HepG2 (cell line): ENCODE measurements around the gene DNAJB2. TPM values are rescaled to one million over a fixed set of nuclear protein-coding genes. Genes with fewer than 3 reads are reported as not detected.

ENCODE experiments used
- ARID5B ChIP-seq: IDR thresholded peaks from 2 replicates; pipeline ENCODE4 v1.4.0; 2020; ENCODE audit warnings: mild to moderate bottlenecking, missing genetic modification reagents
- ATF2 ChIP-seq: sonication (generic); formaldehyde crosslinking; IDR thresholded peaks from 2 replicates; pipeline ENCODE4 v1.4.0; 2020; ENCODE audit warnings: missing genetic modification reagents
- ATF7-NPFF ChIP-seq: sonication (generic); formaldehyde crosslinking; IDR thresholded peaks from 2 replicates; pipeline ENCODE4 v1.8.1; 2023; ENCODE audit warnings: mild to moderate bottlenecking, low read depth, missing genetic modification reagents, moderate library complexity
- BHLHE40 ChIP-seq: IDR thresholded peaks from 2 replicates; pipeline ENCODE4 v1.6.1; 2011; ENCODE audit warnings: low read length, improper control_type of control experiment
- CHD4 ChIP-seq: fragments of 200-600 bp; sonication (generic); IDR thresholded peaks from 2 replicates; pipeline ENCODE4 v1.7.0; 2017; ENCODE audit warnings: mild to moderate bottlenecking, low read length, borderline replicate concordance
- FOSL2 ChIP-seq: sonication (generic); formaldehyde crosslinking; IDR thresholded peaks from 2 replicates; pipeline ENCODE4 v1.4.0; 2020; ENCODE audit warnings: missing genetic modification reagents
- HNF1B ChIP-seq: sonication (generic); formaldehyde crosslinking; IDR thresholded peaks from 2 replicates; pipeline ENCODE4 v1.5.1; 2020; ENCODE audit warnings: mild to moderate bottlenecking, moderate library complexity, missing genetic modification reagents
- HNRNPH1 ChIP-seq: fragments of 200-400 bp; formaldehyde crosslinking; optimal IDR thresholded peaks from 2 replicates; pipeline ENCODE3; 2017; ENCODE audit warnings: mild to moderate bottlenecking, low read depth, low read length
- NFATC3 ChIP-seq: sonication (generic); formaldehyde crosslinking; IDR thresholded peaks from 2 replicates; pipeline ENCODE4 v1.5.1; 2020; ENCODE audit warnings: mild to moderate bottlenecking, missing genetic modification reagents
- SATB2 ChIP-seq: sonication (generic); formaldehyde crosslinking; IDR thresholded peaks from 2 replicates; pipeline ENCODE4 v1.5.0; 2020; ENCODE audit warnings: missing genetic modification reagents
- SNAI1 ChIP-seq: sonication (generic); formaldehyde crosslinking; IDR thresholded peaks from 2 replicates; pipeline ENCODE4 v1.5.0; 2020; ENCODE audit warnings: mild to moderate bottlenecking, missing genetic modification reagents, borderline replicate concordance
- TEAD3 ChIP-seq: optimal IDR thresholded peaks from 2 replicates; pipeline ENCODE3; 2016; ENCODE audit warnings: borderline replicate concordance
- ZBTB7A ChIP-seq: sonication (generic); formaldehyde crosslinking; IDR thresholded peaks from 2 replicates; pipeline ENCODE4 v1.8.0; 2022; ENCODE audit warnings: mild to moderate bottlenecking, missing genetic modification reagents
- ZNF138 ChIP-seq: sonication (generic); formaldehyde crosslinking; IDR thresholded peaks from 2 replicates; pipeline ENCODE4 v1.5.0; 2020; ENCODE audit warnings: mild to moderate bottlenecking, low read depth, missing genetic modification reagents
- ZNF281 ChIP-seq: sonication (generic); formaldehyde crosslinking; IDR thresholded peaks from 2 replicates; pipeline ENCODE4 v1.4.0; 2020; ENCODE audit warnings: missing genetic modification reagents, borderline replicate concordance
- ZNF484 ChIP-seq: sonication (generic); formaldehyde crosslinking; IDR thresholded peaks from 2 replicates; pipeline ENCODE4 v1.5.1; 2020; ENCODE audit warnings: mild to moderate bottlenecking, low read depth, missing genetic modification reagents, borderline replicate concordance
- ZNF737 ChIP-seq: sonication (generic); formaldehyde crosslinking; IDR thresholded peaks from 2 replicates; pipeline ENCODE4 v1.5.0; 2020; ENCODE audit warnings: missing genetic modification reagents, mild to moderate bottlenecking, borderline replicate concordance
- ZNF740 ChIP-seq: sonication (generic); formaldehyde crosslinking; IDR thresholded peaks from 2 replicates; pipeline ENCODE4 v1.4.0; 2020; ENCODE audit warnings: missing genetic modification reagents
- ZNF883 ChIP-seq: sonication (generic); formaldehyde crosslinking; IDR thresholded peaks from 2 replicates; pipeline ENCODE4 v1.5.1; 2020; ENCODE audit warnings: mild to moderate bottlenecking, missing genetic modification reagents; ENCODE audit errors: not compliant biosample characterization
- ZSCAN25 ChIP-seq: sonication (generic); formaldehyde crosslinking; IDR thresholded peaks from 2 replicates; pipeline ENCODE4 v1.8.0; 2022; ENCODE audit warnings: mild to moderate bottlenecking, missing genetic modification reagents
- polyA plus RNA-seq, 8 experiments: library from polyadenylated mRNA; depleted of rRNA in 3 of 8; stranded (reverse) in 7 of 8; unstranded in 1 of 8; fragments of >200 nt; fragmentation: Illumina TruSeq in 4 of 8; extraction: Trizol in 4 of 8; gene quantifications; 2 replicates each; pipeline versions ENCODE4 v1.2.1 to v1.2.3, GENCODE V29; 2011 to 2016; ENCODE audit warnings: low read depth in 4 of 8, missing spikeins in 1 of 8, mixed read lengths in 1 of 8; ENCODE audit not compliant: insufficient read depth in 1 of 8
- total RNA-seq, 5 experiments: library from RNA; depleted of rRNA; stranded (reverse); fragments of >200 nt; fragmentation: Illumina TruSeq; extraction: Trizol; gene quantifications; 2 replicates each; pipeline ENCODE4 v1.2.3, GENCODE V29; 2016; ENCODE audit warnings: low read depth in 1 of 5

The DNAJB2 gene
- total and polyA plus RNA-seq, 2 of the 13 experiments (the other 11 are each of a cell fraction or from before 2014, with no cell fraction given) = 21.3 to 31.1 TPM

GRCh38 chr2:219274361-219274921 is 4.7 kb upstream of the DNAJB2 start (continued):
- TF ChIP-seq ZNF281 (0 out of 2 replicates have a peak, but pooled peaks have one; percentile 24), TEAD3 (CRISPR knock-in tag) (peak; percentile 66), ZNF883 (CRISPR knock-in tag) (no peak), ZSCAN25 (CRISPR knock-in tag) (0 out of 2 replicates have a peak, but pooled peaks have one; percentile 48), ZNF484 (CRISPR knock-in tag) (no peak), ATF2 (CRISPR knock-in tag) (0 out of 2 replicates have a peak, but pooled peaks have one; percentile 28), SATB2 (CRISPR knock-in tag) (no peak), ARID5B (0 out of 2 replicates have a peak, but pooled peaks have one; percentile 21), ZBTB7A (CRISPR knock-in tag) (no peak), NFATC3 (CRISPR knock-in tag) (no peak), HNRNPH1 (no peak), ZNF740 (CRISPR knock-in tag) (no peak), BHLHE40 (0 out of 2 replicates have a peak, but pooled peaks have one; percentile 35), ZNF138 (CRISPR knock-in tag) (no peak), SNAI1 (CRISPR knock-in tag) (no peak), ZNF737 (CRISPR knock-in tag) (no peak), ATF7-NPFF (CRISPR knock-in tag) (no peak), HNF1B (0 out of 2 replicates have a peak, but pooled peaks have one; percentile 24), CHD4 (no peak), FOSL2 (CRISPR knock-in tag) (peak; percentile 44)
